HG03571 (cell line): ENCODE results near the gene PNKD.
"Not testable (repeated sequence)": the region's sequence is repeated elsewhere in the genome, so short reads cannot be mapped to it uniquely, and the experiment has no call there.

Experiments
- ATAC-seq: cut with Tn5 transposase; IDR thresholded peaks from one replicate; pipeline ENCODE4 v1.9.1; 2021; ENCODE audit not compliant: unreplicated experiment

PNKD gene

GRCh38 chr2:218314764-218315163 is 44.4 kb downstream of the PNKD start:
- not testable (repeated sequence) for ATAC-seq

- no peak for ATAC-seq
These were observed 45.1 kb downstream of the PNKD start for GRCh38 chr2:218315397-218315796.

GRCh38 chr2:218317303-218317630 is 46.9 kb downstream of the PNKD start:
- no peak for ATAC-seq

- no peak for ATAC-seq
These were observed 47.5 kb downstream of the PNKD start for GRCh38 chr2:218317835-218318234.

GRCh38 chr2:218318241-218318640 is 47.9 kb downstream of the PNKD start:
- no peak for ATAC-seq

- no peak for ATAC-seq
These were observed 49.6 kb downstream of the PNKD start for GRCh38 chr2:218319813-218320365.

GRCh38 chr2:218320704-218321336 is 50.5 kb downstream of the PNKD start:
- no peak for ATAC-seq

GRCh38 chr2:218322768-218323525 is 52.6 kb downstream of the PNKD start:
- peak; percentile 65 for ATAC-seq

GRCh38 chr2:218323526-218324472 is 53.5 kb downstream of the PNKD start:
- no peak for ATAC-seq

GRCh38 chr2:218325566-218326160 is 55.3 kb downstream of the PNKD start:
- ATAC-seq, result no peak

GRCh38 chr2:218326315-218326714 is 56.0 kb downstream of the PNKD start:
- ATAC-seq, result no peak

GRCh38 chr2:218327451-218328210 is 57.3 kb downstream of the PNKD start:
- no peak for ATAC-seq

- ATAC-seq, result no peak
These were observed 58.0 kb downstream of the PNKD start for GRCh38 chr2:218328294-218328693.

- peak; percentile 38 for ATAC-seq
These were observed 58.9 kb downstream of the PNKD start for GRCh38 chr2:218329027-218329825.

- ATAC-seq, result peak; percentile 41
These were observed 59.7 kb downstream of the PNKD start for GRCh38 chr2:218329826-218330593.

GRCh38 chr2:218331745-218332144 is 61.4 kb downstream of the PNKD start:
- no peak for ATAC-seq

GRCh38 chr2:218332288-218332687 is 62.0 kb downstream of the PNKD start:
- ATAC-seq, result no peak

- no peak for ATAC-seq
These were observed 62.8 kb downstream of the PNKD start for GRCh38 chr2:218332920-218333645.
